ENCODE results near the gene LAG3. TPM values are rescaled to one million over a fixed set of nuclear protein-coding genes. Genes with fewer than 3 reads are reported as not detected.

Gene LAG3
- total RNA-seq, 1 experiment from 2014 or later, result 2.6 TPM

- no peak for TF ChIP-seq SMAD3 (CRISPR knock-in tag; IDR thresholded peaks at IDR 0.05; ENCODE audit: borderline replicate concordance)
Measured at GRCh38 chr12:6818645-6819044, 46.3 kb downstream of the LAG3 start (continued).

DNA sequence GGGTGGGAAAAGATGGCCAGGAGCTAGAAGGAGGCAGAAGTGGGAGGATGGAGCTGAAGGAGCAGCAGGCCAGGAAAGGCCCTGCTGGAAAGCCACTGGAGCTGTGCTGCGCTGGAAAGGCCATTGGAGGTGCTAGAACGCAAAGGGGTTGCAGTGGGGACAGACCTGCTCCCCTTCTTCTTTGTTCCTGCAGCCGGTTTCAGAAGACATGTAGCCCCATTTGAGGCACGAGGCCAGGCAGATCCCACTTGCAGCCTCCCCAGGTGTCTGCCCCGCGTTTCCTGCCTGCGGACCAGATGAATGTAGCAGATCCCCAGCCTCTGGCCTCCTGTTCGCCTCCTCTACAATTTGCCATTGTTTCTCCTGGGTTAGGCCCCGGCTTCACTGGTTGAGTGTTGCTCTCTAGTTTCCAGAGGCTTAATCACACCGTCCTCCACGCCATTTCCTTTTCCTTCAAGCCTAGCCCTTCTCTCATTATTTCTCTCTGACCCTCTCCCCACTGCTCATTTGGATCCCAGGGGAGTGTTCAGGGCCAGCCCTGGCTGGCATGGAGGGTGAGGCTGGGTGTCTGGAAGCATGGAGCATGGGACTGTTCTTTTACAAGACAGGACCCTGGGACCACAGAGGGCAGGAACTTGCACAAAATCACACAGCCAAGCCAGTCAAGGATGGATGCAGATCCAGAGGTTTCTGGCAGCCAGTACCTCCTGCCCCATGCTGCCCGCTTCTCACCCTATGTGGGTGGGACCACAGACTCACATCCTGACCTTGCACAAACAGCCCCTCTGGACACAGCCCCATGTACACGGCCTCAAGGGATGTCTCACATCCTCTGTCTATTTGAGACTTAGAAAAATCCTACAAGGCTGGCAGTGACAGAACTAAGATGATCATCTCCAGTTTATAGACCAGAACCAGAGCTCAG is 47.0 kb downstream of the LAG3 start:
- DNase-seq (ENCODE audit: low spot score) (no peak), ATAC-seq (no peak)
- no peak for TF ChIP-seq STAT6 (CRISPR knock-in tag; conservative IDR thresholded peaks at IDR 0.05; ENCODE audit: low read depth)
- TF ChIP-seq, protein P1, sequence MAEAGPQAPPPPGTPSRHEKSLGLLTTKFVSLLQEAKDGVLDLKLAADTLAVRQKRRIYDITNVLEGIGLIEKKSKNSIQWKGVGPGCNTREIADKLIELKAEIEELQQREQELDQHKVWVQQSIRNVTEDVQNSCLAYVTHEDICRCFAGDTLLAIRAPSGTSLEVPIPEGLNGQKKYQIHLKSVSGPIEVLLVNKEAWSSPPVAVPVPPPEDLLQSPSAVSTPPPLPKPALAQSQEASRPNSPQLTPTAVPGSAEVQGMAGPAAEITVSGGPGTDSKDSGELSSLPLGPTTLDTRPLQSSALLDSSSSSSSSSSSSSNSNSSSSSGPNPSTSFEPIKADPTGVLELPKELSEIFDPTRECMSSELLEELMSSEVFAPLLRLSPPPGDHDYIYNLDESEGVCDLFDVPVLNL (CRISPR knock-in tag; IDR thresholded peaks at IDR 0.05; ENCODE audit: borderline replicate concordance, low read depth), result no peak
- no peak for TF ChIP-seq FOXK1 (CRISPR knock-in tag; IDR thresholded peaks at IDR 0.05)
- TF ChIP-seq ATF6 (CRISPR knock-in tag; IDR thresholded peaks at IDR 0.05), result no peak
- no peak for TF ChIP-seq GABPB1 (CRISPR knock-in tag; IDR thresholded peaks at IDR 0.05)
- no peak for TF ChIP-seq MAX (CRISPR knock-in tag; IDR thresholded peaks at IDR 0.05)
- TF ChIP-seq USF2 (CRISPR knock-in tag; IDR thresholded peaks at IDR 0.05), result no peak
- TF ChIP-seq, protein P2, sequence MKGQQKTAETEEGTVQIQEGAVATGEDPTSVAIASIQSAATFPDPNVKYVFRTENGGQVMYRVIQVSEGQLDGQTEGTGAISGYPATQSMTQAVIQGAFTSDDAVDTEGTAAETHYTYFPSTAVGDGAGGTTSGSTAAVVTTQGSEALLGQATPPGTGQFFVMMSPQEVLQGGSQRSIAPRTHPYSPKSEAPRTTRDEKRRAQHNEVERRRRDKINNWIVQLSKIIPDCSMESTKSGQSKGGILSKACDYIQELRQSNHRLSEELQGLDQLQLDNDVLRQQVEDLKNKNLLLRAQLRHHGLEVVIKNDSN (CRISPR knock-in tag; IDR thresholded peaks at IDR 0.05), result no peak
- no peak for TF ChIP-seq RELA (CRISPR knock-in tag; IDR thresholded peaks at IDR 0.05; ENCODE audit: borderline replicate concordance)
- no peak for TF ChIP-seq OVOL2 (CRISPR knock-in tag; IDR thresholded peaks at IDR 0.05; ENCODE audit: borderline replicate concordance)
- no peak for TF ChIP-seq NFATC4 (CRISPR knock-in tag; IDR thresholded peaks at IDR 0.05)
- TF ChIP-seq, protein P3, sequence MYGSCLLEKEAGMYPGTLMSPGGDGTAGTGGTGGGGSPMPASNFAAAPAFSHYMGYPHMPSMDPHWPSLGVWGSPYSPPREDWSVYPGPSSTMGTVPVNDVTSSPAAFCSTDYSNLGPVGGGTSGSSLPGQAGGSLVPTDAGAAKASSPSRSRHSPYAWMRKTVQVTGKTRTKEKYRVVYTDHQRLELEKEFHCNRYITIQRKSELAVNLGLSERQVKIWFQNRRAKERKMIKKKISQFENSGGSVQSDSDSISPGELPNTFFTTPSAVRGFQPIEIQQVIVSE (CRISPR knock-in tag; IDR thresholded peaks at IDR 0.05; ENCODE audit: borderline replicate concordance), result no peak
- TF ChIP-seq, protein P4, sequence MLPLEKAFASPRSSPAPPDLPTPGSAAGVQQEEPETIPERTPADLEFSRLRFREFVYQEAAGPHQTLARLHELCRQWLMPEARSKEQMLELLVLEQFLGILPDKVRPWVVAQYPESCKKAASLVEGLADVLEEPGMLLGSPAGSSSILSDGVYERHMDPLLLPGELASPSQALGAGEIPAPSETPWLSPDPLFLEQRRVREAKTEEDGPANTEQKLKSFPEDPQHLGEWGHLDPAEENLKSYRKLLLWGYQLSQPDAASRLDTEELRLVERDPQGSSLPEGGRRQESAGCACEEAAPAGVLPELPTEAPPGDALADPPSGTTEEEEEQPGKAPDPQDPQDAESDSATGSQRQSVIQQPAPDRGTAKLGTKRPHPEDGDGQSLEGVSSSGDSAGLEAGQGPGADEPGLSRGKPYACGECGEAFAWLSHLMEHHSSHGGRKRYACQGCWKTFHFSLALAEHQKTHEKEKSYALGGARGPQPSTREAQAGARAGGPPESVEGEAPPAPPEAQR (CRISPR knock-in tag; IDR thresholded peaks at IDR 0.05), result no peak
- TF ChIP-seq JUN (CRISPR knock-in tag; IDR thresholded peaks at IDR 0.05), result no peak
- TF ChIP-seq, protein P5, sequence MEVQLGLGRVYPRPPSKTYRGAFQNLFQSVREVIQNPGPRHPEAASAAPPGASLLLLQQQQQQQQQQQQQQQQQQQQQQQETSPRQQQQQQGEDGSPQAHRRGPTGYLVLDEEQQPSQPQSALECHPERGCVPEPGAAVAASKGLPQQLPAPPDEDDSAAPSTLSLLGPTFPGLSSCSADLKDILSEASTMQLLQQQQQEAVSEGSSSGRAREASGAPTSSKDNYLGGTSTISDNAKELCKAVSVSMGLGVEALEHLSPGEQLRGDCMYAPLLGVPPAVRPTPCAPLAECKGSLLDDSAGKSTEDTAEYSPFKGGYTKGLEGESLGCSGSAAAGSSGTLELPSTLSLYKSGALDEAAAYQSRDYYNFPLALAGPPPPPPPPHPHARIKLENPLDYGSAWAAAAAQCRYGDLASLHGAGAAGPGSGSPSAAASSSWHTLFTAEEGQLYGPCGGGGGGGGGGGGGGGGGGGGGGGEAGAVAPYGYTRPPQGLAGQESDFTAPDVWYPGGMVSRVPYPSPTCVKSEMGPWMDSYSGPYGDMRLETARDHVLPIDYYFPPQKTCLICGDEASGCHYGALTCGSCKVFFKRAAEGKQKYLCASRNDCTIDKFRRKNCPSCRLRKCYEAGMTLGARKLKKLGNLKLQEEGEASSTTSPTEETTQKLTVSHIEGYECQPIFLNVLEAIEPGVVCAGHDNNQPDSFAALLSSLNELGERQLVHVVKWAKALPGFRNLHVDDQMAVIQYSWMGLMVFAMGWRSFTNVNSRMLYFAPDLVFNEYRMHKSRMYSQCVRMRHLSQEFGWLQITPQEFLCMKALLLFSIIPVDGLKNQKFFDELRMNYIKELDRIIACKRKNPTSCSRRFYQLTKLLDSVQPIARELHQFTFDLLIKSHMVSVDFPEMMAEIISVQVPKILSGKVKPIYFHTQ (CRISPR knock-in tag; IDR thresholded peaks at IDR 0.05), result no peak
- no peak for TF ChIP-seq EMX1 (CRISPR knock-in tag; IDR thresholded peaks at IDR 0.05)
- TF ChIP-seq SMAD4 (CRISPR knock-in tag; IDR thresholded peaks at IDR 0.05), result no peak
- Mint-ChIP-seq H3K27me3 (ENCODE audit: low read depth) (peaks cover 62% of the 10 kb centered on the region), H3K36me3 (no peaks in the 10 kb centered on the region), H3K4me3 (peak overlapping the region; percentile 25; the same call in 1 of the 2 replicates), H3K4me1 (peaks cover 54% of the 10 kb centered on the region), H3K9me3 (no peaks in the 10 kb centered on the region), H3K27ac (peak overlapping the region; percentile 12)
- ChIA-PET CTCF (interaction anchor here (0.7 to 2.4 kb wide), 2 partner anchors 65 to 1324 kb away, joined by 3 to 8 read pairs; no protein-coding TSS in a partner anchor), POLR2A (interaction anchor here (1.1 to 1.5 kb wide), 2 partner anchors 50 to 67 kb away, joined by 3 to 5 read pairs; partner anchors contain the start of gene MLF2)
